GM12878 (cell line): Measurements from ENCODE around the gene DIO1. TPM values are rescaled to one million over a fixed set of nuclear protein-coding genes. Genes with fewer than 3 reads are reported as not detected.
A peak's percentile ranks its signal among the peaks of the same experiment; 100 is the strongest.

Source experiments
- ATAC-seq: fragments of 200-7000 bp; cut with Tn5 transposase; 3 replicates; pipeline ENCODE4 v1.9.1; 2020; ENCODE audit warnings: mild to moderate bottlenecking, moderate library complexity
- BruUV-seq: library from RNA; stranded (reverse); fragments of 400-500 nt; replicated peaks from 2 replicates; lab custom pipeline; 2021; lab: Mats Ljungman, UMichigan
- CTCF ChIA-PET: fragments of 300-600 bp; sonication (Branson Sonifier 250); formaldehyde crosslinking; extraction: SDS; loops from one replicate; lab custom pipeline; 2021; ENCODE audit warnings: inconsistent platforms; lab: Yijun Ruan, JAX
- POLR2A ChIA-PET: fragments of 350-600 bp; formaldehyde crosslinking; extraction: SDS; loops from one replicate; lab custom pipeline; 2021; ENCODE audit warnings: inconsistent platforms; lab: Charles Lee
- RAD21 ChIA-PET: fragments of 300-600 bp; sonication (Branson Sonifier 250); formaldehyde crosslinking; loops from one replicate; lab custom pipeline; 2023; ENCODE audit warnings: antibody characterized with exemption; ENCODE audit not compliant: unreplicated experiment; lab: Charles Lee
- SMC1A ChIA-PET: fragments of 300-600 bp; sonication (Branson Sonifier 250); formaldehyde crosslinking; loops from one replicate; lab custom pipeline; 2023; ENCODE audit not compliant: unreplicated experiment, uncharacterized antibody; lab: Charles Lee
- DNase-seq: peaks from one replicate; pipeline ENCODE4 v3.0.0-alpha.2; 2011; ENCODE audit warnings: low read depth, low spot score
- FAIRE-seq: peaks from 3 replicates; lab custom pipeline; 2011; peaks lifted over from hg19 to GRCh38; lab: Jason Lieb, UNC
- H2AFZ ChIP-seq: 2 replicates; pipeline ENCODE4 v1.6.0; 2011; ENCODE audit warnings: low read depth, low read length, control low read depth; ENCODE audit not compliant: control insufficient read depth
- H3K27ac ChIP-seq: 2 replicates; pipeline ENCODE4 v1.5.1; 2011; ENCODE audit warnings: control low read depth; ENCODE audit not compliant: control insufficient read depth, insufficient read depth
- H3K27me3 ChIP-seq, 2 experiments: replicated peaks in 1 of 2; 2 replicates each; pipeline versions ENCODE4 v1.6.0 to v1.6.1; 2011; ENCODE audit warnings: low read length in 1 of 2; ENCODE audit not compliant: control insufficient read depth in 2 of 2, insufficient read depth in 2 of 2
- H3K36me3 ChIP-seq, 2 experiments: 2 replicates each; pipeline ENCODE4 v1.5.1; 2011; ENCODE audit warnings: low read length in 1 of 2; ENCODE audit not compliant: control insufficient read depth in 2 of 2, insufficient read depth in 2 of 2
- H3K4me1 ChIP-seq: 2 replicates; pipeline ENCODE4 v1.6.1; 2011; ENCODE audit warnings: mild to moderate bottlenecking, low read length, moderate library complexity, mixed read lengths; ENCODE audit not compliant: control insufficient read depth, insufficient read depth
- H3K4me2 ChIP-seq: 2 replicates; pipeline ENCODE4 v1.6.0; 2011; ENCODE audit warnings: control low read depth; ENCODE audit not compliant: control insufficient read depth, insufficient read depth
- H3K4me3 ChIP-seq: fragments of 200-600 bp; sonication (generic); 2 replicates; pipeline ENCODE4 v1.5.1; 2016
- H3K79me2 ChIP-seq: 2 replicates; pipeline ENCODE4 v1.6.0; 2011; ENCODE audit warnings: low read length; ENCODE audit not compliant: control insufficient read depth, insufficient read depth
- H3K9ac ChIP-seq: 2 replicates; pipeline ENCODE4 v1.8.0; 2011; ENCODE audit warnings: low read length, control low read depth, mixed read lengths; ENCODE audit not compliant: control insufficient read depth, insufficient read depth
- H3K9me3 ChIP-seq: replicated peaks from 3 replicates; pipeline ENCODE4 v1.5.1; 2011; ENCODE audit warnings: mild to moderate bottlenecking, low read length; ENCODE audit not compliant: control insufficient read depth, insufficient read depth
- H4K20me1 ChIP-seq: 2 replicates; pipeline ENCODE4 v1.6.0; 2011; ENCODE audit not compliant: control insufficient read depth, insufficient read depth
- BMI1 ChIP-seq: fragments of 450-650 bp; IDR thresholded peaks from 2 replicates; pipeline ENCODE4 v1.6.1; 2016; ENCODE audit warnings: mild to moderate bottlenecking, moderate library complexity, borderline replicate concordance
- ESRRA ChIP-seq: IDR thresholded peaks from 2 replicates; pipeline ENCODE4 v1.6.1; 2012; ENCODE audit warnings: mild to moderate bottlenecking, low read length, improper control_type of control experiment
- KDM1A ChIP-seq: fragments of 200-600 bp; sonication (generic); IDR thresholded peaks from 2 replicates; pipeline ENCODE4 v1.6.1; 2016; ENCODE audit warnings: borderline replicate concordance
- MYC ChIP-seq: IDR thresholded peaks from 2 replicates; pipeline ENCODE4 v1.6.1; 2011; ENCODE audit warnings: mild to moderate bottlenecking, low read length, moderate library complexity, inconsistent platforms; ENCODE audit not compliant: insufficient read depth, insufficient replicate concordance, insufficient read length, severe bottlenecking
- PAX8 ChIP-seq: fragments of 450-650 bp; IDR thresholded peaks from 2 replicates; pipeline ENCODE4 v1.6.1; 2017; ENCODE audit warnings: mild to moderate bottlenecking, moderate library complexity
- POLR2AphosphoS5 ChIP-seq: IDR thresholded peaks from 2 replicates; pipeline ENCODE4 v1.6.1; 2011; ENCODE audit warnings: mild to moderate bottlenecking, low read length, inconsistent platforms
- POU2F2 ChIP-seq: IDR thresholded peaks from 3 replicates; pipeline ENCODE4 v1.6.1; 2011; ENCODE audit warnings: low read depth, mild to moderate bottlenecking, low read length, borderline replicate concordance
- RAD21 ChIP-seq: IDR thresholded peaks from 2 replicates; pipeline ENCODE4 v1.6.1; 2011; ENCODE audit warnings: mild to moderate bottlenecking, low read depth, low read length, moderate library complexity; ENCODE audit not compliant: insufficient read depth
- RUNX3 ChIP-seq: IDR thresholded peaks from 2 replicates; pipeline ENCODE4 v1.6.1; 2012; ENCODE audit warnings: low read length, inconsistent platforms
- SMARCA5 ChIP-seq: fragments of 450-650 bp; IDR thresholded peaks from 2 replicates; pipeline ENCODE4 v1.6.1; 2017; ENCODE audit warnings: mild to moderate bottlenecking
- SMC3 ChIP-seq: IDR thresholded peaks from 2 replicates; pipeline ENCODE4 v1.6.1; 2011; ENCODE audit warnings: low read length, improper control_type of control experiment, borderline replicate concordance
- STAT1 ChIP-seq: fragments of 450-650 bp; conservative IDR thresholded peaks from 2 replicates; pipeline ENCODE4 v1.6.1; 2014; ENCODE audit warnings: antibody characterized with exemption, mild to moderate bottlenecking
- TARDBP ChIP-seq: IDR thresholded peaks from 2 replicates; pipeline ENCODE4 v1.6.1; 2016; ENCODE audit warnings: borderline replicate concordance
- YY1 ChIP-seq: IDR thresholded peaks from 2 replicates; pipeline ENCODE4 v1.6.1; 2011; ENCODE audit warnings: low read depth, mild to moderate bottlenecking, low read length
- WGBS: methylation state at CpG from one replicate; pipeline ENCODE4 v1.1.6; 2016; ENCODE audit warnings: low lambda C conversion rate; ENCODE audit not compliant: insufficient replicate concordance, insufficient coverage; ENCODE audit errors: missing lambda C conversion rate; 5-methylcytosine and 5-hydroxymethylcytosine counted together
- in situ Hi-C: fragments of 300-500 bp; cut with MboI; formaldehyde crosslinking; loops from 9 replicates; pipeline ENCODE4 v1.14.3; 2018; ENCODE audit warnings: mixed read lengths
- intact Hi-C: fragments of 100-400 bp; cut with micrococcal nuclease; formaldehyde crosslinking; loops from one replicate; pipeline ENCODE4 v1.14.2; 2022; ENCODE audit not compliant: unreplicated experiment
- polyA plus RNA-seq, 11 experiments: library from polyadenylated mRNA; depleted of rRNA in 4 of 11; unstranded in 6 of 11; stranded (reverse) in 5 of 11; fragments of >200 nt; fragmentation: Nextera tagmentation in 4 of 11; fragmentation: Illumina TruSeq in 1 of 11; extraction: Ambion mirVana in 4 of 11; extraction: Trizol in 1 of 11; gene quantifications; 1 replicate in 1 of 11; 2 replicates in 10 of 11; pipeline versions ENCODE4 v1.2.1 to v1.2.3, GENCODE V29; 2011 to 2016; ENCODE audit warnings: inconsistent platforms in 2 of 11, missing spikeins in 2 of 11, low read depth in 1 of 11
- total RNA-seq, 4 experiments: library from RNA; depleted of rRNA in 3 of 4; stranded (reverse); fragments of >200 nt in 3 of 4; fragmentation: Illumina TruSeq in 1 of 4; extraction: Trizol in 1 of 4; gene quantifications; 2 replicates each; pipeline versions ENCODE4 v1.2.1 to v1.2.3, GENCODE V29; 2013 to 2021
- TF ChIP-seq, protein P1 (sequence below): IDR thresholded peaks from 2 replicates; pipeline ENCODE4 v1.6.1; 2011; ENCODE audit warnings: borderline replicate concordance, low read depth, mild to moderate bottlenecking, moderate library complexity, low read length; ENCODE audit not compliant: insufficient read depth, poor library complexity, severe bottlenecking
- TF ChIP-seq, protein P2 (sequence below), 3 experiments: IDR thresholded peaks in 2 of 3; conservative IDR thresholded peaks in 1 of 3; 2 replicates each; pipeline ENCODE4 v1.5.1; 2011; ENCODE audit warnings: low read depth in 3 of 3, low read length in 3 of 3, mild to moderate bottlenecking in 3 of 3, control low read depth in 2 of 3, moderate library complexity in 2 of 3, inconsistent platforms in 1 of 3, mixed read lengths in 1 of 3; ENCODE audit not compliant: control insufficient read depth in 2 of 3, insufficient read depth in 1 of 3; ENCODE audit errors: extremely low read depth in 1 of 3

Gene DIO1
- total and polyA plus RNA-seq, 10 of the 15 experiments (the other 5 are each of a cell fraction or from before 2014, with no cell fraction given): 0.11 to 0.26 (median 0.12) TPM; not detected in 6

DNA sequence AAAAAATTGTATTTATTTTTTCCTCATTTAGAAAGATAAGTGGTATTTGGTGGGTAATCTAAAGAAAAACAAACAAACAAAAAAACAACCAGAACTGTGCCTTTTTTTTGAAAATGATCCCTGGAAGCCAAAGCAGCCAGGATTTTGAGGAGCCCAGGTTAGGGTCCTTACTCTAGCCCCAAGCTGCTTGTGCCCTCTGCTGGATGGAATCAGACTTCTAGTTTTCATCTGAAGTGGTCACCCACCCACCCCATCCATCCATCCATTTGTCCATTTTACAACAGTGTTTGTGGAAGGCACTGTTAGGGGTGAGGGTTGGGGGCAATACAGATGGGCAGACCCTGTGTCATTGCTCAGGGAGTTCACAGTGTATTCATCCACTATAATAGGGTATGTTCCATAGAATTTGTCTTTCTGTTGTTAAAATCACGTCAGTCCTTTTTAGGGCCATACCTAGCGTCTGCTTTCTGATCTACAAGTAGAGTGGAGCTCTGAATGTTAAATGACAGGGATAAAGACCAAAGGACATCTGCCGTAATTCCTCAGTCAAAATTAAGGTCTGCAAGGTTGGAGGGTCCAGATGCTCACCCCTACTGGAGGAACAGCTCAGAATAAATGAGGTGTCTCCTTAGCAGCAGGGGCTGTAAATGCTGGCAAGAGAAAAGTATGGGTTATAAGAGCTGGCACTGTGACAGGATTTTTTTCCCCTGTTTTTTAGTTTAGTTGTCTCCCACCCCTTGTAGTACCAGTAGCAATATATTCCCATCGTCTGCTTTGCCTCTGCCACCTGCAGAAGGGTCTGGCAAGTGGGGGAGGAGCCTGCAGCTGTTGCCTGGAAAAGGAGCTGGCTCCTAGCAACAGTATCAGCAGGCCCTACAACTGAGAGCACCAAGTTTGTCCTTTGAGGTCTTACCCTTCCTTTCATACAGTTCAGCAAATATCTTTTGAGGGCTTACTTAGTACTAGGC lies 55.3 kb downstream of the DIO1 start:
- 96% methylated on average over 4 of the region's 4 CpGs for WGBS
- no peak overlapping the region for H3K9ac ChIP-seq
- FAIRE-seq: no peak
- peaks cover 34% of the 10 kb centered on the region for H3K79me2 ChIP-seq
- ChIA-PET SMC1A (interaction anchor here (1.0 to 7.6 kb wide), 13 partner anchors 10 to 132 kb away, joined by 3 to 95 read pairs (median 9); no protein-coding TSS in a partner anchor), RAD21 (interaction anchor here (1.0 to 9.4 kb wide), 5 partner anchors 9 to 104 kb away, joined by 3 to 73 read pairs (median 19); partner anchors contain the start of gene TMEM59), POLR2A (interaction anchor here (0.6 to 1.3 kb wide), 4 partner anchors 73 to 1179 kb away, joined by 3 to 4 read pairs (median 4); no protein-coding TSS in a partner anchor), CTCF (interaction anchor here (0.6 to 11.1 kb wide), 16 partner anchors 7 to 390 kb away, joined by 3 to 200 read pairs (median 6); partner anchors contain the start of genes TCEANC2, TMEM59 and YIPF1)
- H2AFZ ChIP-seq: no peak overlapping the region
- intact Hi-C loops: loop anchor here (1.0 kb wide), 2 partner anchors 71 to 88 kb away; no protein-coding TSS in a partner anchor
- H3K9me3 ChIP-seq: no peaks in the 10 kb centered on the region
- in situ Hi-C loops: no loop called here
- ATAC-seq: no peak
- no peak for DNase-seq
- no peak overlapping the region for H3K4me2 ChIP-seq
- TSS peak; percentile 45 for BruUV-seq
- 0 out of 2 replicates have a peak, but pooled peaks cover 3% of the 10 kb centered on the region for H3K4me1 ChIP-seq
- no peak overlapping the region for H3K27ac ChIP-seq
- no peaks in the 10 kb centered on the region for H4K20me1 ChIP-seq
- H3K27me3 ChIP-seq: no peaks in the 10 kb centered on the region
- H3K36me3 ChIP-seq: peaks cover 4% of the 10 kb centered on the region in 2 experiments; a peak in 3 of 4 replicates
- no peak overlapping the region for H3K4me3 ChIP-seq
- TF ChIP-seq POU2F2 (no peak), POLR2AphosphoS5 (no peak), MYC (no peak), STAT1 (no peak), PAX8 (no peak), RUNX3 (no peak), TARDBP (no peak), YY1 (peak; percentile 45; the same call in 1 of the 2 replicates), SMC3 (peak; percentile 64), KDM1A (no peak), ESRRA (no peak), RAD21 (peak; percentile 79), SMARCA5 (no peak), BMI1 (no peak)
- TF ChIP-seq, protein P1, sequence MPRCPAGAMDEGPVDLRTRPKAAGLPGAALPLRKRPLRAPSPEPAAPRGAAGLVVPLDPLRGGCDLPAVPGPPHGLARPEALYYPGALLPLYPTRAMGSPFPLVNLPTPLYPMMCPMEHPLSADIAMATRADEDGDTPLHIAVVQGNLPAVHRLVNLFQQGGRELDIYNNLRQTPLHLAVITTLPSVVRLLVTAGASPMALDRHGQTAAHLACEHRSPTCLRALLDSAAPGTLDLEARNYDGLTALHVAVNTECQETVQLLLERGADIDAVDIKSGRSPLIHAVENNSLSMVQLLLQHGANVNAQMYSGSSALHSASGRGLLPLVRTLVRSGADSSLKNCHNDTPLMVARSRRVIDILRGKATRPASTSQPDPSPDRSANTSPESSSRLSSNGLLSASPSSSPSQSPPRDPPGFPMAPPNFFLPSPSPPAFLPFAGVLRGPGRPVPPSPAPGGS: no peak
- TF ChIP-seq, protein P2, sequence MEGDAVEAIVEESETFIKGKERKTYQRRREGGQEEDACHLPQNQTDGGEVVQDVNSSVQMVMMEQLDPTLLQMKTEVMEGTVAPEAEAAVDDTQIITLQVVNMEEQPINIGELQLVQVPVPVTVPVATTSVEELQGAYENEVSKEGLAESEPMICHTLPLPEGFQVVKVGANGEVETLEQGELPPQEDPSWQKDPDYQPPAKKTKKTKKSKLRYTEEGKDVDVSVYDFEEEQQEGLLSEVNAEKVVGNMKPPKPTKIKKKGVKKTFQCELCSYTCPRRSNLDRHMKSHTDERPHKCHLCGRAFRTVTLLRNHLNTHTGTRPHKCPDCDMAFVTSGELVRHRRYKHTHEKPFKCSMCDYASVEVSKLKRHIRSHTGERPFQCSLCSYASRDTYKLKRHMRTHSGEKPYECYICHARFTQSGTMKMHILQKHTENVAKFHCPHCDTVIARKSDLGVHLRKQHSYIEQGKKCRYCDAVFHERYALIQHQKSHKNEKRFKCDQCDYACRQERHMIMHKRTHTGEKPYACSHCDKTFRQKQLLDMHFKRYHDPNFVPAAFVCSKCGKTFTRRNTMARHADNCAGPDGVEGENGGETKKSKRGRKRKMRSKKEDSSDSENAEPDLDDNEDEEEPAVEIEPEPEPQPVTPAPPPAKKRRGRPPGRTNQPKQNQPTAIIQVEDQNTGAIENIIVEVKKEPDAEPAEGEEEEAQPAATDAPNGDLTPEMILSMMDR (IDR thresholded peaks at IDR 0.05 in 2 of 3, conservative IDR thresholded peaks at IDR 0.05 in 1 of 3; ENCODE audit: control insufficient read depth in 2 of 3, extremely low read depth in 1 of 3, insufficient read depth in 1 of 3, low read depth in 3 of 3, low read length in 3 of 3): peak; percentile 50 to 69 (median 62)
